Sigmoid colon (tissue), 7 donors: ENCODE data around the gene ARHGEF18. TPM values are rescaled to one million over a fixed set of nuclear protein-coding genes. Genes with fewer than 3 reads are reported as not detected.
A peak's percentile ranks its signal among the peaks of the same experiment; 100 is the strongest.

Experiments
- DNase-seq: peaks from one replicate; pipeline ENCODE4 v3.0.0-alpha.2; 2019
- H3K27ac ChIP-seq, 4 donors: fragments of 200-600 bp; sonication (generic); one replicate each; pipeline ENCODE4 v1.5.1; 2016 to 2019; ENCODE audit warnings: mild to moderate bottlenecking in 1 of 4
- H3K27me3 ChIP-seq, 3 donors: fragments of 200-600 bp; sonication (generic); one replicate each; pipeline ENCODE4 v1.5.1; 2019; ENCODE audit warnings: mild to moderate bottlenecking in 1 of 3
- H3K36me3 ChIP-seq, 4 donors: fragments of 200-600 bp; sonication (generic); one replicate each; pipeline ENCODE4 v1.5.1; 2016 to 2019
- H3K4me1 ChIP-seq, 4 donors: fragments of 200-600 bp; sonication (generic); one replicate each; pipeline ENCODE4 v1.5.1; 2017 to 2019
- H3K4me3 ChIP-seq, 4 donors: fragments of 200-600 bp; sonication (generic); one replicate each; pipeline ENCODE4 v1.5.1; 2017 to 2019; ENCODE audit warnings: mild to moderate bottlenecking in 2 of 4, moderate library complexity in 1 of 4
- H3K9me3 ChIP-seq, 4 donors: fragments of 200-600 bp in 3 of 4; sonication (generic) in 3 of 4; one replicate each; pipeline versions ENCODE4 v1.5.1 to v1.6.1; 2013 to 2019
- CTCF ChIP-seq, 4 experiments: fragments of 450-650 bp in 3 of 4; fragments of 200-600 bp in 1 of 4; IDR thresholded peaks; one replicate each; pipeline ENCODE4 v1.5.1; 2016 to 2019; ENCODE audit warnings: antibody characterized with exemption in 4 of 4, mild to moderate bottlenecking in 3 of 4, moderate library complexity in 2 of 4
- EP300 ChIP-seq, 4 donors: sonication (generic); formaldehyde crosslinking; IDR thresholded peaks; one replicate each; pipeline ENCODE4 v1.6.1; 2017; ENCODE audit warnings: antibody characterized with exemption in 4 of 4
- POLR2A ChIP-seq, 2 donors: fragments of 450-650 bp; IDR thresholded peaks; one replicate each; pipeline ENCODE4 v1.6.1; 2016; ENCODE audit warnings: antibody characterized with exemption in 2 of 2, mild to moderate bottlenecking in 2 of 2, moderate library complexity in 2 of 2
- POLR2AphosphoS5 ChIP-seq, 4 donors: sonication (generic); formaldehyde crosslinking; IDR thresholded peaks; one replicate each; pipeline ENCODE4 v1.6.1; 2017; ENCODE audit warnings: antibody characterized with exemption in 4 of 4
- WGBS, 2 donors: extraction: QIAGEN DNeasy Blood & Tissue Kit; methylation state at CpG; one replicate each; pipeline ENCODE4 v1.1.7; 2013; 5-methylcytosine and 5-hydroxymethylcytosine counted together
- intact Hi-C: fragments of 100-400 bp; cut with DNase I; formaldehyde crosslinking; loops from one replicate; pipeline ENCODE4 v1.15.1; 2023
- polyA plus RNA-seq, 3 donors: library from polyadenylated mRNA; stranded (reverse); fragments of 200-250 nt; gene quantifications; one replicate each; pipeline ENCODE4 v1.2.3, GENCODE V29; 2013
- total RNA-seq, 4 donors: library from RNA; depleted of rRNA; stranded (reverse); fragments of >200 nt; gene quantifications; one replicate each; pipeline ENCODE4 v1.1.0, GENCODE V29; 2016
- donor health status: healthy with polysubstance abuse.
- donor health status: Bipolar disorder and iron deficiency.
- donor health status: healthy.

Gene ARHGEF18
- total and polyA plus RNA-seq, 7 donors: 20.4 to 76.6 (median 41.3) TPM

DNA sequence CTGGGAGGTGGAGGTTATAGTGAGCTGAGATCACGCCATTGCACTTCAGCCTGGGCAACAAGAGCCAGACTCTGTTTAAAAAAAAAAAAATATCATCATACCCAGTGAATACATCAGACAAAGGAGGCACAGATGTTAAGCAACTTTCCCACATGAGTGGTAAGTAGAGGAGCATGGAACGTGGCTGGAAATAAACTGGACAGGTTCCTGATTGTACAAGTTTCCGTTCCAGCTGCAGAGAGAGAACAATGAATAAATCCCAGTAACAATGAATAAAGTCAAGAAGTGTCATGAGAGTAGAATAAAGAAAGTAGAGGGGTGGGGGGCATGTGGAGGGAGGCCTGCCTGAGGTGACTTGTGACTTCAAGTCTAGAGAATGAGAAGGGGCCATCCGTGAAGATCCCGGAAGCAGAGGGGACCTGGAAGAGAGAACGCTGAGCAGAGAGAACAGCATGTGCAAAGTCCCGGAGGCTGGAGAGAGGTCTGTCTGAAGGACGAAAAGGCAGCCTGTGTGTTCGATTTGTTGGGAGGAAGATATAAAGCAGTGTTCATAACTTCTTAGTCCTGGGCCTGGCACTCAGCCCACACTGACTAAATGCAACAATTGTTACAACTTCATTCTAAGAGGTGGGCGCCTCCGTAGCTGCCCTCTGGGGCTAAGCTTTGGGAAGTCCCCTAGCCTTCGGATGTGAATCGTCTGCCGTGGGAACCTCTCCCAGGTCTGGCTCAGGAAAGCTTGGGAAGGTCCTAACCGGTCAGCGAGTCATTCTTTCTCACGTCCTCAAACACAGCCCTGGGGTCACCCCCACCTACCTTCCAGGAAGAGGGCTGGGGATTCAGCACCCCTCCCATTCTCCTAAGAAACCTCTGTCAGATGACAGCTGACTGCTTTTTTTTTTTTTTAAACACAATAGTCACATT, 15.3 kb upstream of the ARHGEF18 start:
- TF ChIP-seq EP300 (IDR thresholded peaks at IDR 0.05): no peak
- TF ChIP-seq POLR2A (IDR thresholded peaks at IDR 0.05): no peak
- TF ChIP-seq CTCF (IDR thresholded peaks at IDR 0.05): no peak
- TF ChIP-seq POLR2AphosphoS5 (IDR thresholded peaks at IDR 0.05): no peak
- no peaks in the 10 kb centered on the region for H3K27me3 ChIP-seq
- no peak overlapping the region for H3K4me3 ChIP-seq
- DNase-seq: peak; percentile 47
- 78 to 79% methylated on average over 17 of the region's 17 CpGs for WGBS, 2 donors
- no peaks in the 10 kb centered on the region for H3K36me3 ChIP-seq
- H3K4me1 ChIP-seq: no peaks in the 10 kb centered on the region
- intact Hi-C loops: no loop called here
- H3K27ac ChIP-seq: no peak overlapping the region
- no peaks in the 10 kb centered on the region for H3K9me3 ChIP-seq

DNA sequence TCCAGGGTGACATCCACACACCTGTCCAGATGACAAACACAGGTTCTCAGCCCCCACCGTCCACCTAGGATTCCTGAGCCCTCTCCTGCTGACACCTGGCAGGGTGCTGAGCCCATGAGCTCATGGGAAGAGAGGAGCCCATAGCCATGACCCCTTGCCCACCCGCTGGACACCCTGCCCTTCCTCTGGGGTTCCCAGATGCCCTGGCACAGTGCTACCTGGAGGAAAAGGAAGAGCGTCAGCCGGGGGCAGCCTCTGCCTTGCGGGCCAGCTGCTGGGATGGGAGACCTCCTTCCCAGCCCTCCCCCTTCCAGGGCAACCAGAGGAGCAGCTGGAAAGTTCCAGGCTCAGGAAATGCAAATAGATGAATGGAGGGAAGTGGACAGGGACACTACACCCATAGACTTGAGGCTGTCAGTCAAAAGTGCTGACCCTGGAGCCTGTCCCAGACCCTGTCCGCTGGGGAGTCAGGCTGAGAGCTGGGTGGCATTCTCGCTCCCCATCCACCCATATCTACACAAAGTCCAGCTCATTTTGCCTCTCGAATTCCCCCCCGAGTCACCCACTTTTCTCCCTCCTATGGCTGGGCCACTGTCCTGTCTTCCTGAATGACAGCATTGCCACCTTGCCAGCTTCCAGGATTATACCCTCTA, 12.3 kb upstream of the ARHGEF18 start:
- Histone ChIP-seq H3K4me3 (no peak overlapping the region), H3K27ac (no peak overlapping the region), H3K27me3 (no peaks in the 10 kb centered on the region), H3K4me1 (peaks cover 0 to 8% (median 0%) of the 10 kb centered on the region in 4 donors), H3K9me3 (no peaks in the 10 kb centered on the region), H3K36me3 (no peaks in the 10 kb centered on the region)
- TF ChIP-seq CTCF (IDR thresholded peaks at IDR 0.05) (no peak), POLR2AphosphoS5 (IDR thresholded peaks at IDR 0.05) (no peak), POLR2A (IDR thresholded peaks at IDR 0.05) (no peak), EP300 (IDR thresholded peaks at IDR 0.05) (no peak)
- WGBS, 2 donors: 92 to 93% methylated on average over 9 of the region's 9 CpGs
- peak; percentile 36 for DNase-seq
- intact Hi-C loops: no loop called here

- Histone ChIP-seq H3K27ac (peak overlapping the region in 1 of 4 donors; percentile 31), H3K4me1 (peaks cover 0 to 8% (median 0%) of the 10 kb centered on the region in 4 donors), H3K27me3 (no peaks in the 10 kb centered on the region), H3K4me3 (no peak overlapping the region), H3K9me3 (no peaks in the 10 kb centered on the region), H3K36me3 (no peaks in the 10 kb centered on the region)
- intact Hi-C loops: no loop called here
- DNase-seq: peak; percentile 64
- WGBS, 2 donors: 56 to 83% methylated on average over 12 of the region's 12 CpGs
- no peak for TF ChIP-seq EP300 (IDR thresholded peaks at IDR 0.05)
- TF ChIP-seq POLR2A (IDR thresholded peaks at IDR 0.05): no peak
- TF ChIP-seq CTCF (IDR thresholded peaks at IDR 0.05): no peak
- TF ChIP-seq POLR2AphosphoS5 (IDR thresholded peaks at IDR 0.05): no peak
Observed at GRCh38 chr19:7337380-7338194, 11.2 kb upstream of the ARHGEF18 start.

DNA sequence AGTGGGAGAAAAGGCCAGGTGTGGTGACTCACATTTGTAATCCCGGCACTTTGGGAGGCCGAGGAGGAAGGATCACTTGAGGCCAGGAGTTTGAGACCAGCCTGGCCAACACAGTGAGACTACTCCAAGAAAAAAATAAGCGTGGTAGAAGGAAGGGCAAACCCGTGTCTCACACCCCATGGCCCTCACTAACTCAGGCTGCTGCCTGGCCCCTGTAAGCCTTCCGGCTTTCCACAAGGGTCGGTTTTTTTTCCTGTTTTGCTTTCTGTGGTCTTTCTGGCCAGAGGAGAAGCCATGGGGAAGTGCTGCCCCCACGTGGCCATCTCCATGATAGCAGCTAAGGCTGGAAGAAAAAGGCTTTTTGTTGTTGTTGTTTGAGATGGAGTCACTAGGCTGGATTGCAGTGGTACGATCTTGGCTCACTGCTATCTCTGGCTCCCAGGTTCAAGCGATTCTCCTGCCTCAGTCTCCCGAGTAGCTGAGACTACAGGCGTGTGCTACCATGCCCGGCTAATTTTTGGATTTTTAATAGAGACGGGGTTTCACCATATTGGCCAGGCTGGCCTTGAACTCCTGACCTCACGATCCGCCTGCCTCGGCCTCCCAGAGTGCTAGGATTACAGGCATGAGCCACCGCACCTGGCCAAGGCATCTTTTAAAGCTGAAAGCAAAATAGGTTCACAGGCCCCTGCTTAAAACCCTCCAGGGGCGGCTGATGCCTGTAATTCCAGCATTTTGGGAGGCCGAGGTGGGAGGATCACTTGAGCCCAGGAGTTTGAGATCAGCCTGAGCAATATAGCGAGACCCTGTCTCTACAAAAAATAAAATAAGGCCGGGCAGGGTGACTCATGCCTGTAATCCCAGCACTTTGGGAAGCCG, 7.5 kb upstream of the ARHGEF18 start:
- Histone ChIP-seq H3K4me1 (peaks cover 0 to 8% (median 0%) of the 10 kb centered on the region in 4 donors), H3K4me3 (no peak overlapping the region), H3K27me3 (no peaks in the 10 kb centered on the region), H3K27ac (no peak overlapping the region), H3K9me3 (no peaks in the 10 kb centered on the region), H3K36me3 (no peaks in the 10 kb centered on the region)
- WGBS, 2 donors: 18 to 43% methylated on average over 22 of the region's 22 CpGs
- intact Hi-C loops: loop anchor here (1.0 to 5.0 kb wide), 3 partner anchors 44 to 239 kb away; no protein-coding TSS in a partner anchor
- TF ChIP-seq POLR2A (IDR thresholded peaks at IDR 0.05) (no peak), EP300 (IDR thresholded peaks at IDR 0.05) (no peak), CTCF (IDR thresholded peaks at IDR 0.05) (peak; percentile 91 to 94 (median 94)), POLR2AphosphoS5 (IDR thresholded peaks at IDR 0.05) (no peak)
- DNase-seq: peak; percentile 89
